ENCODE measurements around the gene TRIM24. TPM values are rescaled to one million over a fixed set of nuclear protein-coding genes. Genes with fewer than 3 reads are reported as not detected.

Gene TRIM24
- total RNA-seq, 2 experiments from 2014 or later, result 14.1 to 16.0 TPM

GRCh38 chr7:138456220-138456619 lies 3.8 kb upstream of the TRIM24 start:
- Histone ChIP-seq H3K36me3 (ENCODE audit: insufficient read depth, low read length) (no peaks in the 10 kb centered on the region), H3K27me3 (ENCODE audit: control insufficient read depth in 1 of 2, insufficient read depth in 2 of 2, low read length in 2 of 2) (no peaks in the 10 kb centered on the region), H3K4me1 (ENCODE audit: insufficient read depth, low read length) (peaks cover 2% of the 10 kb centered on the region), H3K27ac (ENCODE audit: low read depth in 1 of 2, low read length in 2 of 2) (no peak overlapping the region), H3K4me3 (ENCODE audit: low read length) (no peak overlapping the region), H3K9me3 (ENCODE audit: control insufficient read depth in 1 of 2, insufficient read depth in 1 of 2, low read length in 2 of 2) (no peaks in the 10 kb centered on the region)
- ChIA-PET CTCF (no interaction called here), POLR2A (no interaction called here)
- no peaks in the 10 kb centered on the region for H3K9me3 Mint-ChIP-seq
- DNase-seq (no peak), ATAC-seq (ENCODE audit: poor library complexity) (no peak)
- H3K27me3 Mint-ChIP-seq, result no peaks in the 10 kb centered on the region
- no peak overlapping the region for H3K4me3 Mint-ChIP-seq
- H3K27ac Mint-ChIP-seq, result no peak overlapping the region
- TF ChIP-seq CTCF (IDR thresholded peaks at IDR 0.05), result no peak
- intact Hi-C loops (cut with DNase I, micrococcal nuclease), result loop anchor here in 1 of 2 experiments (5.0 to 10.0 kb wide), 4 partner anchors 459 to 1941 kb away; partner anchors contain the start of genes SLC37A3 and UBN2
- peaks cover 3% of the 10 kb centered on the region for H3K36me3 Mint-ChIP-seq (ENCODE audit: low read depth)
- H3K4me1 Mint-ChIP-seq (ENCODE audit: low read depth), result peaks cover 7% of the 10 kb centered on the region

GRCh38 chr7:138458576-138459412 lies 1.3 kb upstream of the TRIM24 start:
- intact Hi-C loops (cut with DNase I, micrococcal nuclease), result loop anchor here in 1 of 2 experiments (5.0 to 10.0 kb wide), 4 partner anchors 461 to 1939 kb away; partner anchors contain the start of genes SLC37A3 and UBN2
- H3K4me3 Mint-ChIP-seq, result no peak overlapping the region
- no peak for TF ChIP-seq CTCF (IDR thresholded peaks at IDR 0.05)
- DNase-seq (peak in 2 of 14 experiments; percentile 14 to 20), ATAC-seq (ENCODE audit: poor library complexity) (no peak)
- Histone ChIP-seq H3K36me3 (ENCODE audit: insufficient read depth, low read length) (no peaks in the 10 kb centered on the region), H3K4me3 (ENCODE audit: low read length) (no peak overlapping the region), H3K27me3 (ENCODE audit: control insufficient read depth in 1 of 2, insufficient read depth in 2 of 2, low read length in 2 of 2) (no peaks in the 10 kb centered on the region), H3K27ac (ENCODE audit: low read depth in 1 of 2, low read length in 2 of 2) (no peak overlapping the region), H3K4me1 (ENCODE audit: insufficient read depth, low read length) (peaks cover 18% of the 10 kb centered on the region), H3K9me3 (ENCODE audit: control insufficient read depth in 1 of 2, insufficient read depth in 1 of 2, low read length in 2 of 2) (no peaks in the 10 kb centered on the region)
- ChIA-PET POLR2A (interaction anchor here (1.3 kb wide), 1 partner anchor 458 kb away, joined by 4 read pairs; no protein-coding TSS in a partner anchor), CTCF (interaction anchor here (1.1 to 2.2 kb wide), 2 partner anchors 280 kb away, joined by 3 to 6 read pairs; no protein-coding TSS in a partner anchor)
- H3K36me3 Mint-ChIP-seq (ENCODE audit: low read depth), result peaks cover 6% of the 10 kb centered on the region
- H3K9me3 Mint-ChIP-seq, result no peaks in the 10 kb centered on the region
- H3K27me3 Mint-ChIP-seq, result no peaks in the 10 kb centered on the region
- peaks cover 23% of the 10 kb centered on the region for H3K4me1 Mint-ChIP-seq (ENCODE audit: low read depth)
- no peak overlapping the region for H3K27ac Mint-ChIP-seq

GRCh38 chr7:138459413-138460175 lies 465 bp upstream of the TRIM24 start:
- no peaks in the 10 kb centered on the region for H3K9me3 ChIP-seq (ENCODE audit: control insufficient read depth in 1 of 2, insufficient read depth in 1 of 2, low read length in 2 of 2)
- H3K36me3 ChIP-seq (ENCODE audit: insufficient read depth, low read length), result no peaks in the 10 kb centered on the region
- peak; percentile 83 for ATAC-seq (ENCODE audit: poor library complexity)
- peak overlapping the region; percentile 72 for H3K4me3 Mint-ChIP-seq
- H3K4me3 ChIP-seq (ENCODE audit: low read length), result peak overlapping the region; percentile 52
- peak overlapping the region; percentile 38 for H3K27ac Mint-ChIP-seq
- H3K9me3 Mint-ChIP-seq, result no peaks in the 10 kb centered on the region
- peaks cover 6% of the 10 kb centered on the region for H3K36me3 Mint-ChIP-seq (ENCODE audit: low read depth)
- H3K4me1 Mint-ChIP-seq (ENCODE audit: low read depth), result peaks cover 23% of the 10 kb centered on the region
- CTCF ChIA-PET, result interaction anchor here (0.6 to 2.2 kb wide), 4 partner anchors 109 to 427 kb away, joined by 3 to 6 read pairs (median 3); no protein-coding TSS in a partner anchor
- DNase-seq, result peak; percentile 95 to 99 (median 98)
- no peaks in the 10 kb centered on the region for H3K27me3 ChIP-seq (ENCODE audit: control insufficient read depth in 1 of 2, insufficient read depth in 2 of 2, low read length in 2 of 2)
- peak overlapping the region in 1 of 2 donors; percentile 40 for H3K27ac ChIP-seq (ENCODE audit: low read depth in 1 of 2, low read length in 2 of 2)
- POLR2A ChIA-PET, result interaction anchor here (0.5 to 1.3 kb wide), 3 partner anchors 293 to 635 kb away, joined by 3 to 4 read pairs (median 3); no protein-coding TSS in a partner anchor
- peak; percentile 39 for TF ChIP-seq CTCF (IDR thresholded peaks at IDR 0.05)
- peaks cover 18% of the 10 kb centered on the region for H3K4me1 ChIP-seq (ENCODE audit: insufficient read depth, low read length)
- intact Hi-C loops (cut with DNase I, micrococcal nuclease), result loop anchor here (2.0 to 10.0 kb wide), 9 partner anchors 113 to 1938 kb away; partner anchors contain the start of genes SLC37A3 (in 1 of the 2), UBN2 (in 1 of the 2) and ZC3HAV1 (in 1 of the 2)
- no peaks in the 10 kb centered on the region for H3K27me3 Mint-ChIP-seq
